Mammary epithelial cell (primary cell): ENCODE measurements around the gene NRM.

Source experiments
- CTCF ChIP-seq, 2 donors: IDR thresholded peaks in 1 of 2; conservative IDR thresholded peaks in 1 of 2; 2 replicates each; pipeline ENCODE4 v1.5.1; 2011 to 2012; ENCODE audit warnings: inconsistent platforms in 2 of 2, low read length in 2 of 2, mild to moderate bottlenecking in 2 of 2, control low read depth in 1 of 2, low read depth in 1 of 2; ENCODE audit not compliant: insufficient read depth in 1 of 2; ENCODE audit errors: extremely low read depth in 1 of 2
- EZH2 ChIP-seq: IDR thresholded peaks from 2 replicates; pipeline ENCODE4 v1.6.1; 2012; ENCODE audit warnings: low read length, inconsistent platforms, borderline replicate concordance

GRCh38 chr6:30681766-30682142 is 9.0 kb downstream of the NRM start:
- no peak for TF ChIP-seq CTCF (conservative IDR thresholded peaks at IDR 0.05 in 1 of 2, IDR thresholded peaks at IDR 0.05 in 1 of 2; ENCODE audit: extremely low read depth in 1 of 2, insufficient read depth in 1 of 2, low read depth in 1 of 2, low read length in 2 of 2)
- no peak for TF ChIP-seq EZH2
